ENCODE results near the gene TYROBP.
"Not testable (repeated sequence)": the region's sequence is repeated elsewhere in the genome, so short reads cannot be mapped to it uniquely, and the experiment has no call there.

Gene TYROBP

GRCh38 chr19:35887197-35887596, 20.9 kb downstream of the TYROBP start:
- H3K27ac Mint-ChIP-seq, result no peak overlapping the region
- peaks cover 68% of the 10 kb centered on the region for H3K36me3 Mint-ChIP-seq (ENCODE audit: low read depth)
- H3K9me3 Mint-ChIP-seq, result no peaks in the 10 kb centered on the region
- peaks cover 10% of the 10 kb centered on the region for H3K4me1 Mint-ChIP-seq (ENCODE audit: low read depth)
- no peak overlapping the region for H3K4me3 Mint-ChIP-seq
- intact Hi-C loops (cut with micrococcal nuclease), result no loop called here
- no peaks in the 10 kb centered on the region for H3K27me3 Mint-ChIP-seq

- H3K36me3 Mint-ChIP-seq (ENCODE audit: low read depth), result peaks cover 55% of the 10 kb centered on the region
- no peaks in the 10 kb centered on the region for H3K9me3 Mint-ChIP-seq
- intact Hi-C loops (cut with micrococcal nuclease), result no loop called here
Observed at GRCh38 chr19:35885904-35886303, 22.2 kb downstream of the TYROBP start.

GRCh38 chr19:35885225-35885738, 22.8 kb downstream of the TYROBP start:
- intact Hi-C loops (cut with micrococcal nuclease), result no loop called here
- Mint-ChIP-seq H3K4me3 (no peak overlapping the region), H3K4me1 (ENCODE audit: low read depth) (peaks cover 10% of the 10 kb centered on the region)

More at GRCh38 chr19:35885904-35886303, 22.2 kb downstream of the TYROBP start:
- Mint-ChIP-seq H3K4me3 (no peak overlapping the region), H3K4me1 (ENCODE audit: low read depth) (peaks cover 10% of the 10 kb centered on the region), H3K27ac (peak overlapping the region; percentile 12), H3K27me3 (no peaks in the 10 kb centered on the region)

GRCh38 chr19:35883882-35884281, 24.2 kb downstream of the TYROBP start:
- intact Hi-C loops (cut with micrococcal nuclease), result no loop called here
- Mint-ChIP-seq H3K9me3 (no peaks in the 10 kb centered on the region), H3K27me3 (peaks cover 8% of the 10 kb centered on the region), H3K27ac (no peak overlapping the region), H3K36me3 (ENCODE audit: low read depth) (peaks cover 35% of the 10 kb centered on the region), H3K4me3 (no peak overlapping the region), H3K4me1 (ENCODE audit: low read depth) (peaks cover 21% of the 10 kb centered on the region)

More at GRCh38 chr19:35885225-35885738, 22.8 kb downstream of the TYROBP start:
- no peaks in the 10 kb centered on the region for H3K27me3 Mint-ChIP-seq
- H3K27ac Mint-ChIP-seq, result peak overlapping the region; percentile 12
- H3K36me3 Mint-ChIP-seq (ENCODE audit: low read depth), result peaks cover 49% of the 10 kb centered on the region
- no peaks in the 10 kb centered on the region for H3K9me3 Mint-ChIP-seq

GRCh38 chr19:35882114-35882832, 25.8 kb downstream of the TYROBP start:
- no peaks in the 10 kb centered on the region for H3K9me3 Mint-ChIP-seq
- H3K36me3 Mint-ChIP-seq (ENCODE audit: low read depth), result peaks cover 19% of the 10 kb centered on the region
- peaks cover 24% of the 10 kb centered on the region for H3K27me3 Mint-ChIP-seq
- intact Hi-C loops (cut with micrococcal nuclease), result loop anchor here (1.0 kb wide), 1 partner anchor 49 kb away; no protein-coding TSS in a partner anchor
- H3K4me3 Mint-ChIP-seq, result no peak overlapping the region
- peaks cover 11% of the 10 kb centered on the region for H3K4me1 Mint-ChIP-seq (ENCODE audit: low read depth)
- no peak overlapping the region for H3K27ac Mint-ChIP-seq

GRCh38 chr19:35879770-35880317, 28.3 kb downstream of the TYROBP start:
- H3K4me3 Mint-ChIP-seq, result peak overlapping the region; percentile 22
- intact Hi-C loops (cut with micrococcal nuclease), result loop anchor here (1.0 kb wide), 1 partner anchor 52 kb away; no protein-coding TSS in a partner anchor
- peaks cover 35% of the 10 kb centered on the region for H3K27me3 Mint-ChIP-seq
- peak overlapping the region; percentile 21 for H3K27ac Mint-ChIP-seq
- no peaks in the 10 kb centered on the region for H3K9me3 Mint-ChIP-seq
- H3K36me3 Mint-ChIP-seq (ENCODE audit: low read depth), result no peaks in the 10 kb centered on the region
- peaks cover 11% of the 10 kb centered on the region for H3K4me1 Mint-ChIP-seq (ENCODE audit: low read depth)

- Mint-ChIP-seq H3K4me3 (no peak overlapping the region), H3K9me3 (no peaks in the 10 kb centered on the region), H3K27me3 (peaks cover 38% of the 10 kb centered on the region), H3K27ac (peak overlapping the region; percentile 21), H3K36me3 (ENCODE audit: low read depth) (no peaks in the 10 kb centered on the region), H3K4me1 (ENCODE audit: low read depth) (peaks cover 11% of the 10 kb centered on the region)
- intact Hi-C loops (cut with micrococcal nuclease), result loop anchor here (1.0 kb wide), 1 partner anchor 53 kb away; no protein-coding TSS in a partner anchor
Observed at GRCh38 chr19:35879068-35879467, 29.0 kb downstream of the TYROBP start.

- Mint-ChIP-seq H3K27me3 (peaks cover 60% of the 10 kb centered on the region), H3K27ac (no peak overlapping the region), H3K9me3 (peaks cover 6% of the 10 kb centered on the region), H3K36me3 (ENCODE audit: low read depth) (no peaks in the 10 kb centered on the region), H3K4me1 (ENCODE audit: low read depth) (peaks cover 18% of the 10 kb centered on the region), H3K4me3 (no peak overlapping the region)
- intact Hi-C loops (cut with micrococcal nuclease), result no loop called here
Observed at GRCh38 chr19:35874392-35874930, 33.6 kb downstream of the TYROBP start.

GRCh38 chr19:35872180-35872579, 35.9 kb downstream of the TYROBP start:
- intact Hi-C loops (cut with micrococcal nuclease), result no loop called here

GRCh38 chr19:35871611-35872010, 36.5 kb downstream of the TYROBP start:
- intact Hi-C loops (cut with micrococcal nuclease), result no loop called here
- Mint-ChIP-seq H3K4me1 (ENCODE audit: low read depth) (peaks cover 22% of the 10 kb centered on the region), H3K4me3 (no peak overlapping the region), H3K27me3 (peaks cover 58% of the 10 kb centered on the region), H3K36me3 (ENCODE audit: low read depth) (no peaks in the 10 kb centered on the region), H3K27ac (no peak overlapping the region), H3K9me3 (peaks cover 6% of the 10 kb centered on the region)

More at GRCh38 chr19:35872180-35872579, 35.9 kb downstream of the TYROBP start:
- Mint-ChIP-seq H3K27me3 (peaks cover 56% of the 10 kb centered on the region), H3K4me1 (ENCODE audit: low read depth) (peaks cover 22% of the 10 kb centered on the region), H3K27ac (no peak overlapping the region), H3K4me3 (no peak overlapping the region), H3K36me3 (ENCODE audit: low read depth) (no peaks in the 10 kb centered on the region), H3K9me3 (peaks cover 6% of the 10 kb centered on the region)

- no peak overlapping the region for H3K27ac Mint-ChIP-seq
- intact Hi-C loops (cut with micrococcal nuclease), result no loop called here
- H3K27me3 Mint-ChIP-seq, result peaks cover 61% of the 10 kb centered on the region
- peaks cover 22% of the 10 kb centered on the region for H3K4me1 Mint-ChIP-seq (ENCODE audit: low read depth)
- H3K9me3 Mint-ChIP-seq, result peaks cover 6% of the 10 kb centered on the region
- H3K4me3 Mint-ChIP-seq, result no peak overlapping the region
- H3K36me3 Mint-ChIP-seq (ENCODE audit: low read depth), result no peaks in the 10 kb centered on the region
Observed at GRCh38 chr19:35870798-35871197, 37.3 kb downstream of the TYROBP start.

GRCh38 chr19:35870124-35870736, 37.9 kb downstream of the TYROBP start:
- peaks cover 22% of the 10 kb centered on the region for H3K4me1 Mint-ChIP-seq (ENCODE audit: low read depth)
- peaks cover 66% of the 10 kb centered on the region for H3K27me3 Mint-ChIP-seq
- H3K36me3 Mint-ChIP-seq (ENCODE audit: low read depth); intact Hi-C loops (cut with micrococcal nuclease); H3K9me3 Mint-ChIP-seq: not testable (repeated sequence)
- H3K4me3 Mint-ChIP-seq, result peak overlapping the region; percentile 65
- H3K27ac Mint-ChIP-seq, result peak overlapping the region; percentile 49

- no peaks in the 10 kb centered on the region for H3K36me3 Mint-ChIP-seq (ENCODE audit: low read depth)
- H3K4me3 Mint-ChIP-seq, result peak overlapping the region; percentile 65
- intact Hi-C loops (cut with micrococcal nuclease), result no loop called here
- H3K4me1 Mint-ChIP-seq (ENCODE audit: low read depth), result peaks cover 22% of the 10 kb centered on the region
- H3K9me3 Mint-ChIP-seq, result peaks cover 6% of the 10 kb centered on the region
- H3K27ac Mint-ChIP-seq, result peak overlapping the region; percentile 49
- peaks cover 70% of the 10 kb centered on the region for H3K27me3 Mint-ChIP-seq
Observed at GRCh38 chr19:35869327-35870123, 38.6 kb downstream of the TYROBP start.

Data from dendritic cell treated with granulocyte-macrophage colony-stimulating factor and Interleukin-4, amounts not matched to agents 40 ng/mL and 50 ng/mL, for 4 days (primary cell).